ENCODE measurements around the gene OR1N2.
"Not testable (repeated sequence)": the region's sequence is repeated elsewhere in the genome, so short reads cannot be mapped to it uniquely, and the experiment has no call there.

Gene OR1N2

DNA sequence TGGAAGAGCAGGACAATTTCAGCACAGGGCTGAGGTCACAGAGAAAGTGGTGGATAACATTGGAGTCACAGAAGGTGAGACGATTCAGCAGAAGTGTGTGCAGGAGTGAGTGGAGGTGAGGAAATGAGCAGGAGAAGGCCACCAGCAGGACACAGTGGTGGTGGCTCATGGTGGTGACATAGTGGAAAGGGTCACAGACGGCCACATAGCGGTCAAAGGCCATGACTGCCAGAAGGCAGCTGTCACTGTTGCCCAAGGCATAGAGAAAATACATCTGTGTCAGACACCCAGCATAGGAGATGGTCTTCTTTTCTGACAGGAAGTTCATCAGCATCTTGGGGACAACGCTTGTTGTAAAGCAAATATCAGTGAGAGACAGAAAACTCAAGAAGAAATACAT is 15.0 kb downstream of the OR1N2 start:
- no peak overlapping the region for H3K4me3 Mint-ChIP-seq
- H3K4me1 Mint-ChIP-seq (ENCODE audit: low read depth) = peaks cover 17% of the 10 kb centered on the region
- no peak overlapping the region for H3K27ac Mint-ChIP-seq
- no peaks in the 10 kb centered on the region for H3K9me3 Mint-ChIP-seq
- peaks cover 3% of the 10 kb centered on the region for H3K27me3 Mint-ChIP-seq
- no peaks in the 10 kb centered on the region for H3K36me3 Mint-ChIP-seq (ENCODE audit: low read depth)

DNA sequence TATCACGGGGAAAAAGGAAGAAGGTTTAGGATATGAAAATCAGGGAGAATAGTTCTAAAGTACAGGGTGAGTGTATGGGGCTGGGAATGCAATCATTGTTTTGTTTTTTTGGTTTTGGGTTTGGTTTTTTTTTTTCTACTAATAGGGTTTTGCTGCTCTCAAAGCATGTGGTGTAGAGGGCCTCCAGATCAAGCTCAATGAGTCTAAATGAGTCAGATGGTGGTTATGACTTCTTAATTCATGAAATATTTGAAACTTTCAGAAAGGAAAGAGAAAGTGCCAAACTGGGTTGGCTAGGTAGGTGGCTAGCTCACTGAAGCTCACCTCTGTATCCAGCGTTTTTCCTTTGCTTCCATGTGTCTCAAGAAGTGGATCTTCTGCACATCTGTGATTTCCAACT is 19.5 kb downstream of the OR1N2 start:
- no peaks in the 10 kb centered on the region for H3K36me3 Mint-ChIP-seq (ENCODE audit: low read depth)
- H3K4me3 Mint-ChIP-seq = no peak overlapping the region
- no peaks in the 10 kb centered on the region for H3K9me3 Mint-ChIP-seq
- H3K4me1 Mint-ChIP-seq (ENCODE audit: low read depth) = peaks cover 14% of the 10 kb centered on the region
- H3K27ac Mint-ChIP-seq = peak overlapping the region; percentile 23
- H3K27me3 Mint-ChIP-seq = peaks cover 3% of the 10 kb centered on the region

DNA sequence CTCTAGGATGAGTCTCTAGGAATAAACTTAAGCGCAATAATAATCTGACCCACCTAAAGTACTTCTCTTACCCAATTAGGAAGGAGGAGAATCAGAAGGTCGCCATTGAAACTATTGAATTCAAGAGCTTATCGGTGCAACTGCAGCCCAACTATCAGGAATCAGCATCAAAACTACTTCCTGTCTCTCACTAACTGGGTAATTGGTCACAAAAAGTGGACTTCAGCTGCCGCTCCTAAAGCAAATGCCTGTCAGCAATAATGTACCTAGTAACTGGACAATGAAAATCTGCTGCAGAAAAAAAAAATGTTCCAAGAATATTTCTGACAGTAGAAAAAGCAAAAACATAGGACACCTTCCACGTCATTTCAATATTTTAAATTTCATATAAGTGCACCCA is 27.0 kb downstream of the OR1N2 start:
- Mint-ChIP-seq H3K4me1 (ENCODE audit: low read depth) (no peaks in the 10 kb centered on the region), H3K27ac (no peak overlapping the region), H3K4me3 (no peak overlapping the region), H3K27me3 (no peaks in the 10 kb centered on the region), H3K9me3 (no peaks in the 10 kb centered on the region), H3K36me3 (ENCODE audit: low read depth) (no peaks in the 10 kb centered on the region)

DNA sequence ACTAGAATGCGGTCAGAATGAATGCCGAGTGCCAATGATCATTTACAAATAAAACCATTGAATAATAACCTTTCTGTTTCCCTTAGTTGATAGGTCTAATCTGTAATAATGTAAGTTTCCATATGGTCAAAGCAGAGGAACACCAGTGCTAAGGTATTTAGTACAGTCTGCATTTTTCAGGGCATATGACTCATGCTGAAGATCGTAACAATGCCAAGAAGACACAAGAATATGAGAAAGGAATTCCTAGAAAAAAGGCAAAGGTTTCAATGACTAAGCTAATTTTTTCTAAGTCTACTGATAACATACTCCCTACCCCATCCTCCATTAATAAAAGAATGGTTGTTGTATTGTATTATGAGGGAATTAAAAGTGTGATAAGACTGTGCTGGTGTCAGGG is 27.4 kb downstream of the OR1N2 start:
- no peaks in the 10 kb centered on the region for H3K9me3 Mint-ChIP-seq

DNA sequence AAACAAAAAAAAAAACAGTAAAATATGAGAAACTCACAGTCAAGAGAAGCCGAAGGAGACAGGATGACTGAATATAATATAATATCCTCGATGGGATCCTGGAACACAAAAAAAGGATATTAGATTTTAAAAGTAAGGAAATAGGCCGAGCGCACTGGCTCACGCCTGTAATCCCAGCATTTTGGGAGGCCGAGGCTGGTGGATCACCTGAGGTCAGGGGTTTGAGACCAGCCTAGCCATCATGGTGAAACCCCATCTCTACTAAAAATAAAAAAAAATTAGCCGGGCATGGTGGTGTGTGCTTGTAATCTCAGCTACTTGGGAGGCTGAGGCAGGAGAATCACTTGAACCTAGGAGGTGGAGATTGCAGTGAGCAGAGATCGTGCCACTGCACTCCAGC is 30.4 kb downstream of the OR1N2 start, which contains the start of gene OR1L8:
TSS of gene OR1L8 (minus strand) at position 101 of the 400 bp plus-strand sequence. CDS start 14,907 bp downstream, outside the sequence.
- H3K9me3 Mint-ChIP-seq; H3K4me1 Mint-ChIP-seq (ENCODE audit: low read depth); H3K27me3 Mint-ChIP-seq; H3K4me3 Mint-ChIP-seq; H3K27ac Mint-ChIP-seq; H3K36me3 Mint-ChIP-seq (ENCODE audit: low read depth): not testable (repeated sequence)

More for the DNA sequence above, 27.4 kb downstream of the OR1N2 start:
- Mint-ChIP-seq H3K4me3 (no peak overlapping the region), H3K36me3 (ENCODE audit: low read depth) (no peaks in the 10 kb centered on the region), H3K27ac (no peak overlapping the region), H3K4me1 (ENCODE audit: low read depth) (no peaks in the 10 kb centered on the region), H3K27me3 (no peaks in the 10 kb centered on the region)
